HepG2 (cell line): ENCODE measurements around the gene DDX54. TPM values are rescaled to one million over a fixed set of nuclear protein-coding genes. Genes with fewer than 3 reads are reported as not detected.

Source experiments
- ATAC-seq: fragments of 200-7000 bp; cut with Tn5 transposase; 3 replicates; pipeline ENCODE4 v1.9.1; 2020; ENCODE audit warnings: mild to moderate bottlenecking, moderate library complexity
- BruUV-seq: library from RNA; stranded (reverse); fragments of 400-500 nt; replicated peaks from 2 replicates; lab custom pipeline; 2021; lab: Mats Ljungman, UMichigan
- CTCF ChIA-PET: fragments of 300-600 bp; formaldehyde crosslinking; extraction: SDS; loops from one replicate; lab custom pipeline; 2021; ENCODE audit warnings: low total read pairs, inconsistent platforms, low intra/inter-chr PET ratio; lab: Yijun Ruan, JAX
- POLR2A ChIA-PET: fragments of 350-600 bp; sonication (Branson Sonifier 250); formaldehyde crosslinking; loops from one replicate; lab custom pipeline; 2020; ENCODE audit warnings: antibody characterized with exemption, inconsistent platforms; lab: Yijun Ruan, JAX
- DNase-seq: peaks from one replicate; pipeline ENCODE4 v3.0.0-alpha.2; 2015; ENCODE audit warnings: low spot score
- FAIRE-seq: peaks from 3 replicates; lab custom pipeline; 2011; peaks lifted over from hg19 to GRCh38; lab: Jason Lieb, UNC
- H2AFZ ChIP-seq: one replicate; pipeline ENCODE4 v1.6.1; 2011; ENCODE audit warnings: low read length, inconsistent platforms
- H3K27ac ChIP-seq: fragments of 300-600 bp; 3 replicates; pipeline ENCODE4 v1.8.0; 2011; ENCODE audit warnings: mixed run types, mild to moderate bottlenecking, mixed read lengths, low read length, inconsistent platforms; ENCODE audit not compliant: insufficient read depth; ENCODE audit errors: extremely low read length
- H3K27me3 ChIP-seq, 2 experiments: fragments of 200-600 bp in 1 of 2; 2 replicates in 1 of 2; 3 replicates in 1 of 2; pipeline versions ENCODE4 v1.6.0 to v1.8.0; 2011; ENCODE audit warnings: low read length in 2 of 2, mild to moderate bottlenecking in 2 of 2, moderate library complexity in 2 of 2, inconsistent platforms in 1 of 2; ENCODE audit not compliant: insufficient read depth in 2 of 2, control insufficient read depth in 1 of 2
- H3K36me3 ChIP-seq, 2 experiments: fragments of 200-600 bp in 1 of 2; replicated peaks in 1 of 2; 2 replicates in 1 of 2; 3 replicates in 1 of 2; pipeline versions ENCODE4 v1.5.1 to v1.8.0; 2011; ENCODE audit warnings: low read length in 2 of 2, inconsistent platforms in 1 of 2; ENCODE audit not compliant: insufficient read depth in 2 of 2, control insufficient read depth in 1 of 2
- H3K4me1 ChIP-seq: 2 replicates; pipeline ENCODE4 v1.5.1; 2012; ENCODE audit warnings: low read length, inconsistent platforms; ENCODE audit not compliant: insufficient read depth
- H3K4me2 ChIP-seq: 2 replicates; pipeline ENCODE4 v1.6.0; 2011; ENCODE audit warnings: low read depth, low read length, inconsistent platforms
- H3K4me3 ChIP-seq, 3 experiments: fragments of 200-600 bp in 1 of 3; sonication (generic), shearing (Covaris generic) in 1 of 3; replicated peaks in 1 of 3; 2 replicates each; pipeline ENCODE4 v1.5.1; 2011 to 2016; ENCODE audit warnings: low read length in 3 of 3, inconsistent platforms in 2 of 3, low read depth in 2 of 3, mild to moderate bottlenecking in 2 of 3, control low read depth in 1 of 3, mixed read lengths in 1 of 3; ENCODE audit not compliant: insufficient read depth in 1 of 3
- H3K79me2 ChIP-seq: one replicate; pipeline ENCODE4 v1.6.1; 2011; ENCODE audit warnings: low read length, inconsistent platforms; ENCODE audit not compliant: insufficient read depth
- H3K9ac ChIP-seq: 2 replicates; pipeline ENCODE4 v1.6.0; 2011; ENCODE audit warnings: mild to moderate bottlenecking, low read depth, low read length, inconsistent platforms; ENCODE audit not compliant: insufficient read depth
- H3K9me3 ChIP-seq: 2 replicates; pipeline ENCODE4 v1.5.1; 2012; ENCODE audit warnings: mild to moderate bottlenecking, low read length
- H4K20me1 ChIP-seq: 2 replicates; pipeline ENCODE4 v1.6.0; 2011; ENCODE audit warnings: inconsistent platforms, mild to moderate bottlenecking, low read length, moderate library complexity; ENCODE audit not compliant: insufficient read depth
- CTCF ChIP-seq: sonication (generic); formaldehyde crosslinking; IDR thresholded peaks from 2 replicates; pipeline ENCODE4 v1.5.0; 2020; ENCODE audit warnings: mild to moderate bottlenecking, missing genetic modification reagents, moderate library complexity
- DDIT3 ChIP-seq: sonication (generic); formaldehyde crosslinking; IDR thresholded peaks from 2 replicates; pipeline ENCODE4 v1.4.0; 2020; ENCODE audit warnings: mild to moderate bottlenecking, missing genetic modification reagents
- IKZF1 ChIP-seq: fragments of 450-650 bp; IDR thresholded peaks from 2 replicates; pipeline ENCODE4 v1.7.1; 2016
- IKZF4 ChIP-seq: sonication (generic); formaldehyde crosslinking; IDR thresholded peaks from 2 replicates; pipeline ENCODE4 v1.5.1; 2020; ENCODE audit warnings: borderline replicate concordance, mild to moderate bottlenecking, low read depth, missing genetic modification reagents; ENCODE audit errors: not compliant biosample characterization
- MNT ChIP-seq: fragments of 450-650 bp; IDR thresholded peaks from 2 replicates; pipeline ENCODE4 v1.6.1; 2016
- NRL ChIP-seq: sonication (generic); formaldehyde crosslinking; IDR thresholded peaks from 2 replicates; pipeline ENCODE4 v1.5.0; 2020; ENCODE audit warnings: missing genetic modification reagents, mild to moderate bottlenecking, moderate library complexity, borderline replicate concordance
- TEF ChIP-seq: sonication (generic); formaldehyde crosslinking; IDR thresholded peaks from 2 replicates; pipeline ENCODE4 v1.5.0; 2020; ENCODE audit warnings: missing genetic modification reagents
- YY1 ChIP-seq: IDR thresholded peaks from 2 replicates; pipeline ENCODE4 v1.6.1; 2011; ENCODE audit warnings: low read length, low read depth, moderate library complexity, mild to moderate bottlenecking; ENCODE audit not compliant: insufficient read depth, insufficient replicate concordance
- ZNF225 ChIP-seq: sonication (generic); formaldehyde crosslinking; IDR thresholded peaks from 2 replicates; pipeline ENCODE4 v1.4.0; 2020; ENCODE audit warnings: mild to moderate bottlenecking, missing genetic modification reagents
- ZNF563 ChIP-seq: sonication (generic); formaldehyde crosslinking; IDR thresholded peaks from 2 replicates; pipeline ENCODE4 v1.8.0; 2022; ENCODE audit warnings: mild to moderate bottlenecking, moderate library complexity, missing genetic modification reagents
- ZNF703 ChIP-seq: sonication (generic); formaldehyde crosslinking; IDR thresholded peaks from 2 replicates; pipeline ENCODE4 v1.5.1; 2020; ENCODE audit warnings: missing genetic modification reagents, mild to moderate bottlenecking, moderate library complexity, borderline replicate concordance
- WGBS: methylation state at CpG from one replicate; pipeline ENCODE4 v1.1.6; 2017; ENCODE audit warnings: low lambda C conversion rate; 5-methylcytosine and 5-hydroxymethylcytosine counted together
- in situ Hi-C: cut with HindIII; loops from 2 replicates; pipeline ENCODE4 v1.10.0; 2017; ENCODE audit warnings: low pct_unique_long_range_greater_than_20kb; ENCODE audit not compliant: extremely low pct_ligation_motif_present
- intact Hi-C: fragments of 100-400 bp; cut with micrococcal nuclease; formaldehyde crosslinking; loops from one replicate; pipeline ENCODE4 v1.10.0; 2022; ENCODE audit not compliant: unreplicated experiment
- polyA plus RNA-seq, 8 experiments: library from polyadenylated mRNA; depleted of rRNA in 3 of 8; stranded (reverse) in 7 of 8; unstranded in 1 of 8; fragments of >200 nt; fragmentation: Illumina TruSeq in 4 of 8; extraction: Trizol in 4 of 8; gene quantifications; 2 replicates each; pipeline versions ENCODE4 v1.2.1 to v1.2.3, GENCODE V29; 2011 to 2016; ENCODE audit warnings: low read depth in 4 of 8, missing spikeins in 1 of 8, mixed read lengths in 1 of 8; ENCODE audit not compliant: insufficient read depth in 1 of 8
- total RNA-seq, 5 experiments: library from RNA; depleted of rRNA; stranded (reverse); fragments of >200 nt; fragmentation: Illumina TruSeq; extraction: Trizol; gene quantifications; 2 replicates each; pipeline ENCODE4 v1.2.3, GENCODE V29; 2016; ENCODE audit warnings: low read depth in 1 of 5

Gene DDX54
- total and polyA plus RNA-seq, 2 of the 13 experiments (the other 11 are each of a cell fraction or from before 2014, with no cell fraction given): 59.7 to 61.1 TPM

- TF ChIP-seq TEF (no peak), ZNF703 (CRISPR knock-in tag) (no peak)
Observed at GRCh38 chr12:113131556-113131955, 53.7 kb downstream of the DDX54 start (continued).

- ATAC-seq: peak; percentile 71
- no peak overlapping the region for H3K4me3 ChIP-seq
- BruUV-seq: no TSS peak
- intact Hi-C loops: no loop called here
- H4K20me1 ChIP-seq: no peaks in the 10 kb centered on the region
- H2AFZ ChIP-seq: no peak overlapping the region
- WGBS: 19% methylated on average over 6 of the region's 18 CpGs
- no peaks in the 10 kb centered on the region for H3K4me1 ChIP-seq
- H3K4me2 ChIP-seq: no peak overlapping the region
- H3K9ac ChIP-seq: no peak overlapping the region
- no peak for FAIRE-seq
- peaks cover 2 to 7% of the 10 kb centered on the region in 2 experiments; a peak in 1 of 5 replicates for H3K27me3 ChIP-seq
- no peak for TF ChIP-seq ZNF225 (CRISPR knock-in tag)
- TF ChIP-seq NRL (CRISPR knock-in tag): no peak
- no peak for TF ChIP-seq IKZF4 (CRISPR knock-in tag)
- TF ChIP-seq DDIT3: no peak
- TF ChIP-seq CTCF (CRISPR knock-in tag): peak; percentile 78
- no peak for TF ChIP-seq IKZF1
- no peak for TF ChIP-seq MNT
- TF ChIP-seq ZNF563 (CRISPR knock-in tag): no peak
- TF ChIP-seq YY1: peak; percentile 32
- in situ Hi-C loops: no loop called here
- ChIA-PET CTCF (no interaction called here), POLR2A (no interaction called here)
- peak; percentile 29 for DNase-seq
- H3K9me3 ChIP-seq: no peaks in the 10 kb centered on the region
- no peak overlapping the region for H3K27ac ChIP-seq
- no peaks in the 10 kb centered on the region for H3K36me3 ChIP-seq
- H3K79me2 ChIP-seq: no peaks in the 10 kb centered on the region
Observed at GRCh38 chr12:113130457-113131135, 54.7 kb downstream of the DDX54 start.
